GM12874 (cell line): Measurements from ENCODE around the gene FNDC11.

Experiments
- TF ChIP-seq, protein P1 (sequence below): IDR thresholded peaks from 2 replicates; pipeline ENCODE4 v1.5.1; 2011; ENCODE audit warnings: low read depth, mild to moderate bottlenecking, control low read depth, low read length, moderate library complexity; ENCODE audit not compliant: insufficient read depth

FNDC11 gene

GRCh38 chr20:63568986-63569949 lies 15.3 kb downstream of the FNDC11 start:
- TF ChIP-seq, protein P1, sequence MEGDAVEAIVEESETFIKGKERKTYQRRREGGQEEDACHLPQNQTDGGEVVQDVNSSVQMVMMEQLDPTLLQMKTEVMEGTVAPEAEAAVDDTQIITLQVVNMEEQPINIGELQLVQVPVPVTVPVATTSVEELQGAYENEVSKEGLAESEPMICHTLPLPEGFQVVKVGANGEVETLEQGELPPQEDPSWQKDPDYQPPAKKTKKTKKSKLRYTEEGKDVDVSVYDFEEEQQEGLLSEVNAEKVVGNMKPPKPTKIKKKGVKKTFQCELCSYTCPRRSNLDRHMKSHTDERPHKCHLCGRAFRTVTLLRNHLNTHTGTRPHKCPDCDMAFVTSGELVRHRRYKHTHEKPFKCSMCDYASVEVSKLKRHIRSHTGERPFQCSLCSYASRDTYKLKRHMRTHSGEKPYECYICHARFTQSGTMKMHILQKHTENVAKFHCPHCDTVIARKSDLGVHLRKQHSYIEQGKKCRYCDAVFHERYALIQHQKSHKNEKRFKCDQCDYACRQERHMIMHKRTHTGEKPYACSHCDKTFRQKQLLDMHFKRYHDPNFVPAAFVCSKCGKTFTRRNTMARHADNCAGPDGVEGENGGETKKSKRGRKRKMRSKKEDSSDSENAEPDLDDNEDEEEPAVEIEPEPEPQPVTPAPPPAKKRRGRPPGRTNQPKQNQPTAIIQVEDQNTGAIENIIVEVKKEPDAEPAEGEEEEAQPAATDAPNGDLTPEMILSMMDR: no peak

GRCh38 chr20:63570281-63571086 lies 16.5 kb downstream of the FNDC11 start:
- TF ChIP-seq, protein P1: no peak

DNA sequence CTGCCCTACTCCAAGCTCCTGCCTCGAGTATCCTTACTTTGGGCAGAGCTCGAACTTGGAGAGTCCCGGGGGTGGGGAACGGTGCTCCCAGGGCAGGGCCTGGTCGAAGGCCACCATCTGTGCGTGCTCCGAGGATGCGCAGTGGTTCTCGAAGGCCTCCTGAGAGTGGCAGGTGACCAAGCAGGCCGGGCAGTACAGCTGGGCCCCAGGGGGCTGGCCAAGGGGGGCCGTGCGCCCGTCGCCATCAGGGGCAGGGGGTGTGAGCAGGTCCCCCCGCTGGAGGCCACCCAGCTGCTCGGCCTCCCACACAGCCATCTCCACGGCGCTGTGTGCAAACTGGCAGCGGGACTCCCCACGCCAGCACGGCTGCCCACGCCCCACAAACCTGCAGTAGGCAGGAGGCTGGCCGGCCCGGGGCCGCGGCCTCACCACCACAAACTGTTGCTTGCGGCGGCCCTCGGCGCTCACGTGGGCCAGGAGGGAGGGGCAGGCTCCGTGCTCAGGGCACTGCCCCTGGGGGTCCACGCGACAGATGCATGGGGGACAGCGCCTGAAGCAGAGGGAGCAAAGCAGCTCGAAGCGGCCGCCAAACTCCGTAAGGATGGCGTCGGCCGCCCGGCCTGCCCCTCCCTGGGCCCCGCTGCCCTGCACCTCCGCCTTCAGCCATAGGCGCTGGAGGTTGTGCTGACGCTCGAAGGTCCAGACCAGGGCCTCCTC lies 18.3 kb downstream of the FNDC11 start:
- TF ChIP-seq, protein P1: no peak

- TF ChIP-seq, protein P1: peak; percentile 25; the same call in 1 of the 2 replicates
Observed at GRCh38 chr20:63572788-63573646, 19.1 kb downstream of the FNDC11 start.

- TF ChIP-seq, protein P1: no peak
Observed at GRCh38 chr20:63573647-63574131, 19.7 kb downstream of the FNDC11 start.

DNA sequence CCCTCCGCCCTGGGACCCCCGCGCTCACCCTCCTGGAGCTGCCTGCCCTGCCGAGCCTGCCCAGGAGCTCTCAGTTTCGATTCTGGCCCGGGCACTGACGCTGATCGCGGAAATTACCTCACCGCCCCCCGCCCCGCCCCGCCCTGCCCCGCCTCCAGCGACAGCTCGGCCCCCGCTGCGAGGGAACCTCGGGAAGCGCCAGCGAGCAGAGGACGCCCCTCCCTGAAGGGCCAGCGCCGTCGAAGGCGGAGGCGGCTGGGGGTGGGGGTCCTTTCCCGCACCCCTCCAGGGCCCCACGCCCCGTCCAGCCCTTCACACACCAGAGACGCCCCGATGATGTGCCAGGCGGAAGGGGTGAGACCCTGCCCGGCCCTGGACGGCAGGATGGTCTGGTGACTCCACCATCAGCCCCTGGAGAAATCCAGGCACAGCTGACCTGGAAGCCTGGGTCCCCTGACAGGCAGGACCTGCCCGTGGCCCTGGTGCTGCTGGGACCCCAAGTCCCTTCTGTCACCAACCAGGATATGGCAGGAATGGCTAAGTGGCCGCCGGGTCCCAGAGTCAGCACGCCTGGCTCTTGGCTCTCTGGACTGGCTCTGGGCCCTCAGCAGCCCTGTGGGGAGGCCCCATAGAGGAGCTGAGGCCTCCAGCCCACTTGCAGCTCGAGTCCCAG lies 20.3 kb downstream of the FNDC11 start, which contains the start of gene HELZ2:
TSS of gene HELZ2 (minus strand) at position 84 of the 673 bp plus-strand sequence. CDS start 1,854 bp downstream, outside the sequence.
- TF ChIP-seq, protein P1: no peak
